K562 (cell line): ENCODE measurements around the gene TMED8.

Source experiments
- CHD2 ChIP-seq: IDR thresholded peaks from 2 replicates; pipeline ENCODE4 v1.6.1; 2011; ENCODE audit warnings: low read depth, low read length
- CTCF ChIP-seq, 3 experiments: IDR thresholded peaks in 2 of 3; conservative IDR thresholded peaks in 1 of 3; 2 replicates each; pipeline ENCODE4 v1.5.1; 2011 to 2012; ENCODE audit warnings: low read length in 3 of 3, mild to moderate bottlenecking in 3 of 3, control low read depth in 2 of 3, improper control_type of control experiment in 1 of 3, inconsistent platforms in 1 of 3, low read depth in 1 of 3, mixed read lengths in 1 of 3, moderate library complexity in 1 of 3; ENCODE audit not compliant: insufficient read depth in 2 of 3
- ID3 ChIP-seq, 2 experiments: fragments of 250-450 bp in 1 of 2; fragments of 450-650 bp in 1 of 2; sonication (Bioruptor Pico) in 1 of 2; IDR thresholded peaks; 2 replicates each; pipeline versions ENCODE4 v1.6.1 to v1.8.0; 2016 to 2021; ENCODE audit warnings: mild to moderate bottlenecking in 2 of 2, moderate library complexity in 2 of 2, missing compliant biosample characterization in 1 of 2, missing genetic modification characterization in 1 of 2
- POLR2A ChIP-seq: fragments of 450-650 bp; conservative IDR thresholded peaks from 2 replicates; pipeline ENCODE4 v1.6.1; 2016
- ZBTB8A ChIP-seq: fragments of 450-650 bp; IDR thresholded peaks from 2 replicates; pipeline ENCODE4 v1.6.1; 2018; ENCODE audit warnings: mild to moderate bottlenecking, moderate library complexity; ENCODE audit not compliant: partially characterized antibody
- ZNF639 ChIP-seq, 2 experiments: fragments of 200-800 bp in 1 of 2; sonication (Bioruptor generic) in 1 of 2; sonication (generic) in 1 of 2; formaldehyde crosslinking in 1 of 2; IDR thresholded peaks in 1 of 2; conservative IDR thresholded peaks in 1 of 2; 2 replicates each; pipeline versions ENCODE4 v1.5.0 to v1.6.1; 2016 to 2020; ENCODE audit warnings: missing compliant biosample characterization in 1 of 2, missing genetic modification characterization in 1 of 2, missing genetic modification reagents in 1 of 2

GRCh38 chr14:77306416-77306815, 70.5 kb downstream of the TMED8 start:
- TF ChIP-seq CHD2 (no peak), ID3 (CRISPR knock-in tag; IDR thresholded peaks at IDR 0.05) (no peak), ID3 (tag; IDR thresholded peaks at IDR 0.05) (no peak), ZBTB8A (no peak), CTCF (IDR thresholded peaks at IDR 0.05 in 2 of 3, conservative IDR thresholded peaks at IDR 0.05 in 1 of 3; ENCODE audit: insufficient read depth in 2 of 3, low read depth in 1 of 3, low read length in 3 of 3) (no peak), POLR2A (no peak), ZNF639 (CRISPR knock-in tag; conservative IDR thresholded peaks at IDR 0.05 in 1 of 2, IDR thresholded peaks at IDR 0.05 in 1 of 2) (no peak)
